Spinal cord (tissue), 10 donors: ENCODE data around the gene PNRC1. TPM values are rescaled to one million over a fixed set of nuclear protein-coding genes. Genes with fewer than 3 reads are reported as not detected.

Source experiments
- DNase-seq, 6 donors: peaks; one replicate each; pipeline versions ENCODE4 v3.0.0 to v3.0.0-alpha.2; 2013 to 2015; ENCODE audit warnings: low spot score in 6 of 6, low read depth in 4 of 6
- H3K27ac ChIP-seq: one replicate; pipeline ENCODE4 v1.5.1; 2013; ENCODE audit warnings: low read depth, low read length, control low read depth
- H3K27me3 ChIP-seq: one replicate; pipeline ENCODE4 v1.6.1; 2013; ENCODE audit warnings: low read length; ENCODE audit not compliant: control insufficient read depth, insufficient read depth
- H3K36me3 ChIP-seq: one replicate; pipeline ENCODE4 v1.6.1; 2013; ENCODE audit warnings: low read length; ENCODE audit not compliant: control insufficient read depth, insufficient read depth
- H3K4me1 ChIP-seq: one replicate; pipeline ENCODE4 v1.6.1; 2013; ENCODE audit warnings: low read length; ENCODE audit not compliant: control insufficient read depth, insufficient read depth
- H3K4me3 ChIP-seq: one replicate; pipeline ENCODE4 v1.5.1; 2013; ENCODE audit warnings: low read depth, low read length, control low read depth
- H3K9me3 ChIP-seq: one replicate; pipeline ENCODE4 v1.6.1; 2013; ENCODE audit warnings: low read length; ENCODE audit not compliant: control insufficient read depth, insufficient read depth
- WGBS: methylation state at CpG from one replicate; pipeline ENCODE4 v1.1.5; 2013; ENCODE audit warnings: missing lambda C conversion rate; ENCODE audit not compliant: insufficient coverage; 5-methylcytosine and 5-hydroxymethylcytosine counted together
- polyA plus RNA-seq, 2 donors: library from polyadenylated mRNA; unstranded; fragments of 120-200 nt; gene quantifications; one replicate each; pipeline ENCODE4 v1.2.1, GENCODE V29; 2013; ENCODE audit not compliant: insufficient read length in 2 of 2
- total RNA-seq, 2 donors: library from RNA; depleted of rRNA in 1 of 2; stranded (reverse); fragments of 120-200 nt in 1 of 2; fragments of >200 nt in 1 of 2; gene quantifications; one replicate each; pipeline versions ENCODE4 v1.2.3 to v1.2.4, GENCODE V29; 2013 to 2014
- donor health status: healthy.

Gene PNRC1
- total and polyA plus RNA-seq, 4 donors: 71.0 to 121 (median 90.5) TPM

GRCh38 chr6:89084954-89085353, 4.4 kb downstream of the PNRC1 start:
- H3K36me3 ChIP-seq: peaks cover 19% of the 10 kb centered on the region
- no peak for DNase-seq
- H3K4me3 ChIP-seq: no peak overlapping the region
- no peaks in the 10 kb centered on the region for H3K27me3 ChIP-seq
- whole genome bisulfite sequencing: 69% methylated on average over 2 of the region's 3 CpGs
- no peaks in the 10 kb centered on the region for H3K9me3 ChIP-seq
- no peak overlapping the region for H3K27ac ChIP-seq
- peaks cover 5% of the 10 kb centered on the region for H3K4me1 ChIP-seq

GRCh38 chr6:89085409-89086205, 5.1 kb downstream of the PNRC1 start:
- Histone ChIP-seq H3K36me3 (peaks cover 19% of the 10 kb centered on the region), H3K4me3 (no peak overlapping the region), H3K27me3 (no peaks in the 10 kb centered on the region), H3K9me3 (no peaks in the 10 kb centered on the region), H3K27ac (no peak overlapping the region), H3K4me1 (peaks cover 5% of the 10 kb centered on the region)
- 90% methylated on average over 2 of the region's 12 CpGs for WGBS
- no peak for DNase-seq

DNA sequence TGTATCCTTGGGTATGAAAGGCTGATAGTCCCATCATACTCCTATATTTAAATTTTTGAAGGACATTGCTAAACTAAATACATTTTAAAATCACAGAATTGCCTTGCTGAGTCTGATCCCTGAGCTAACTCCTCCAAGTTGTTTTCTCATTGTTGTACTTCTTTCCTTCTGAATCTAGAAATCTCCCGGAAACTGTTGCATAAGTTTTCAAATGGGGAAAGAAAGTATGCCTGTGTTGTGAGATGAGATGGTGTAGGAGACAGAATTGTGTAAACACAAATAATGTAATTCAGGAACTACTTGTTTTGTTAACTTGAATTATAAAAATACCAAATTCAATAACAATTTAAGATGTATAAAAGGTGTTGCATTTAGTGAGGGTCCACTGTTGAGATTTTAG, 7.3 kb downstream of the PNRC1 start:
- Histone ChIP-seq H3K27ac (no peak overlapping the region), H3K4me1 (peaks cover 3% of the 10 kb centered on the region), H3K36me3 (peaks cover 18% of the 10 kb centered on the region), H3K27me3 (no peaks in the 10 kb centered on the region), H3K4me3 (no peak overlapping the region), H3K9me3 (no peaks in the 10 kb centered on the region)
- WGBS: no CpG with 5 or more reads among the region's 1 CpG
- DNase-seq: no peak

GRCh38 chr6:89098461-89098860, 17.9 kb downstream of the PNRC1 start:
- H3K9me3 ChIP-seq: no peaks in the 10 kb centered on the region
- no peak for DNase-seq
- H3K27ac ChIP-seq: no peak overlapping the region
- no peak overlapping the region for H3K4me3 ChIP-seq
- H3K27me3 ChIP-seq: no peaks in the 10 kb centered on the region
- peaks cover 3% of the 10 kb centered on the region for H3K36me3 ChIP-seq
- 98% methylated on average over 7 of the region's 8 CpGs for WGBS
- no peaks in the 10 kb centered on the region for H3K4me1 ChIP-seq

DNA sequence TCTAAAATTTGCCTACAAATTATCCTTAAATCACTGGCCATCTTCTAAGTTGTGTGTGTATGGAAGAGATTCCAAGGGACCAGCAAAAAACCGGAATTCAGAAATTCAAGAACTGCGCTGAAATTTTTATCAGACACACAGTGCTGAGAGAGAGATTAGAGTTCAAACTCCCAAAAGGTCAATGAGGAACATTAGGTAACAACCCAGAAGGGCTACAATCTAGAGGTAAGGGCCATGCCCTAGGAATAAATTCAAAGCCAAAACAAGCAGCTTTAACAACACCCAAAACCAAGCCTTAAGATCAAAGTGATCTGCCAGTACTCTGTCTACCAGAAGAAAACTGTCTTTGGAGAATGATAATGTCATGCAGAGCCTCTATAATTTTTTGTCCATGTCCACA, 19.6 kb downstream of the PNRC1 start:
- no peaks in the 10 kb centered on the region for H3K9me3 ChIP-seq
- DNase-seq: no peak
- WGBS: 100% methylated on average over 2 of the region's 2 CpGs
- peaks cover 12% of the 10 kb centered on the region for H3K36me3 ChIP-seq
- H3K4me1 ChIP-seq: no peaks in the 10 kb centered on the region
- no peaks in the 10 kb centered on the region for H3K27me3 ChIP-seq
- H3K27ac ChIP-seq: no peak overlapping the region
- no peak overlapping the region for H3K4me3 ChIP-seq

GRCh38 chr6:89110284-89110683, 29.7 kb downstream of the PNRC1 start:
- WGBS: 100% methylated on average over 1 of the region's 3 CpGs
- H3K4me3 ChIP-seq: no peak overlapping the region
- DNase-seq: no peak
- no peaks in the 10 kb centered on the region for H3K4me1 ChIP-seq
- H3K9me3 ChIP-seq: no peaks in the 10 kb centered on the region
- H3K27me3 ChIP-seq: no peaks in the 10 kb centered on the region
- H3K27ac ChIP-seq: no peak overlapping the region
- peaks cover 3% of the 10 kb centered on the region for H3K36me3 ChIP-seq

DNA sequence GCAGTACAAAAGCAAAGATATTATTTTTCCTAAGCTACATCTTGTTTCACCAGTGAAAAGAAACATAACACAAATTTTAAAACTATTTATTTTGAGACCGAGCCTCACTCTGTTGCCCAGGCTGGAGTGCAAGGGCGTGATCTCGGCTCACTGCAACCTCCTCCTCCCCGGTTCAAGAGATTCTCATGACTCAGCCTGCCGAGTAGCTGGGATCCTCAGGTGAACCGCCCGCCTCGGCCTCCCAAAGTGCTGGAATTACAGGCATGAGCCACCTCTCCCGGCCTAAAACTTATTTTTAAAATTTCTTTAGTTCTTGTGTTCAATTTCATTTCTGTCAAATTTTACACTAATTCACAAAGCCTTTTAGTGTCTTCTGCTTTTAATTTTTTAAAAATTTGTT, 31.4 kb downstream of the PNRC1 start:
- no peak overlapping the region for H3K27ac ChIP-seq
- no peak for DNase-seq
- peaks cover 3% of the 10 kb centered on the region for H3K36me3 ChIP-seq
- H3K4me3 ChIP-seq: no peak overlapping the region
- 99% methylated on average over 8 of the region's 9 CpGs for WGBS
- H3K9me3 ChIP-seq: no peaks in the 10 kb centered on the region
- peaks cover 5% of the 10 kb centered on the region for H3K4me1 ChIP-seq
- H3K27me3 ChIP-seq: no peaks in the 10 kb centered on the region

GRCh38 chr6:89116702-89117101, 36.2 kb downstream of the PNRC1 start:
- peak overlapping the region; percentile 65 for H3K4me3 ChIP-seq
- no peak for DNase-seq
- H3K4me1 ChIP-seq: peaks cover 15% of the 10 kb centered on the region
- H3K27me3 ChIP-seq: no peaks in the 10 kb centered on the region
- no peak overlapping the region for H3K27ac ChIP-seq
- WGBS: no CpG with 5 or more reads among the region's 6 CpGs
- peaks cover 3% of the 10 kb centered on the region for H3K36me3 ChIP-seq
- H3K9me3 ChIP-seq: no peaks in the 10 kb centered on the region

GRCh38 chr6:89117211-89118108, 36.9 kb downstream of the PNRC1 start, which contains the start of gene SRSF12:
Gene SRSF12 (minus strand): TSS chr6:89118071. CDS start chr6:89117887, 184 bp downstream.
- DNase-seq: peak; percentile 36 to 87 (median 57)
- under 1% methylated on average over 101 of the region's 106 CpGs for WGBS
- Histone ChIP-seq H3K27ac (no peak within 1 kb of the TSS), H3K4me1 (peaks cover 15% of the 10 kb centered on the region), H3K36me3 (peaks cover 3% of the 10 kb centered on the region), H3K9me3 (no peaks in the 10 kb centered on the region), H3K27me3 (no peaks in the 10 kb centered on the region), H3K4me3 (peak within 1 kb of the TSS; percentile 65)
